Loucy (cell line): ENCODE results near the gene MSRB2.

Experiments used
- CTCF ChIP-seq: fragments of 200-600 bp; sonication (generic); conservative IDR thresholded peaks from 2 replicates; pipeline ENCODE4 v1.5.1; 2014; ENCODE audit warnings: mild to moderate bottlenecking, antibody characterized with exemption, low read length
- EZH2phosphoT487 ChIP-seq: fragments of 200-600 bp; IDR thresholded peaks from 2 replicates; pipeline ENCODE4 v1.6.1; 2018; ENCODE audit warnings: antibody characterized with exemption, mild to moderate bottlenecking, moderate library complexity, borderline replicate concordance

DNA sequence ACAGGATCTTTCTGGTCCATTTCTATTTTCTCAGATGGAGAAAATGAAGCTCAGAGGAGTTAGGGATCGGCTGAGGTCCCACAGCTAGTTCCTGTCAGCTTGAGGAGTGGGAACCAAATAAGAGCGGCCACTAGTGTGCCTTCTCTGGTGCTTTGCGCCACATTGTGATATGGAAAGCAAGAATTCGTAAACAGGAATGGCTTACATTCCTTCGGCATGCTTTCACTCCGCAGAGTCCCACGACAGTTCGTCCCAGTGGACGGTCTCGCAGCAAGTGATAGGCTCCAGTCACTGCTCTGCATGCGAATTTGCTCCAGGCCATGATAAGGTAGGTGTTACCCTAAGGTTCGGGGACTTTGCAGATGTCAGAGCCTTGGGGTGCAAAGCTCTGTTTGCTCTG is 55.2 kb downstream of the MSRB2 start:
- TF ChIP-seq CTCF (no peak), EZH2phosphoT487 (no peak)
